Neural cell (in vitro differentiated cells): Measurements from ENCODE around the gene ADAMTSL2. TPM values are rescaled to one million over a fixed set of nuclear protein-coding genes. Genes with fewer than 3 reads are reported as not detected.

Source experiments
- H2AFZ ChIP-seq: fragments of 200-600, 300-800 bp; sonication (generic), shearing (Covaris generic); 2 replicates; pipeline ENCODE4 v1.6.0; 2014; ENCODE audit warnings: low read depth, mild to moderate bottlenecking, antibody characterized with exemption, low read length, moderate library complexity
- H3F3A ChIP-seq: fragments of 200-600 bp; shearing (Covaris generic); 2 replicates; pipeline ENCODE4 v1.6.1; 2016; ENCODE audit warnings: mild to moderate bottlenecking, moderate library complexity, mixed read lengths, antibody characterized with exemption, low read length; ENCODE audit not compliant: insufficient read depth, poor library complexity, severe bottlenecking
- H3K27ac ChIP-seq: fragments of 200-600, 300-800 bp; sonication (generic), shearing (Covaris generic); 2 replicates; pipeline ENCODE4 v1.5.1; 2014; ENCODE audit warnings: mild to moderate bottlenecking, low read length, moderate library complexity
- H3K27me3 ChIP-seq: fragments of 300-800, 200-600 bp; sonication (generic), shearing (Covaris generic); 2 replicates; pipeline ENCODE4 v1.6.0; 2014; ENCODE audit warnings: mild to moderate bottlenecking, low read depth, low read length, moderate library complexity; ENCODE audit not compliant: insufficient read depth
- H3K36me3 ChIP-seq: fragments of 300-800, 200-600 bp; sonication (generic), shearing (Covaris generic); 2 replicates; pipeline ENCODE4 v1.5.1; 2014; ENCODE audit warnings: mild to moderate bottlenecking, antibody characterized with exemption, low read length, moderate library complexity; ENCODE audit not compliant: insufficient read depth
- H3K4me2 ChIP-seq: fragments of 300-800, 200-600 bp; sonication (generic), shearing (Covaris generic); 2 replicates; pipeline ENCODE4 v1.6.0; 2014; ENCODE audit warnings: mild to moderate bottlenecking, low read length
- H3K4me3 ChIP-seq: fragments of 300-800, 200-600 bp; sonication (generic), shearing (Covaris generic); 2 replicates; pipeline ENCODE4 v1.5.1; 2014; ENCODE audit warnings: mild to moderate bottlenecking, low read length, moderate library complexity
- H3K79me2 ChIP-seq: fragments of 200-600 bp; shearing (Covaris generic); replicated peaks from 2 replicates; pipeline ENCODE4 v1.6.0; 2014; ENCODE audit warnings: mild to moderate bottlenecking, low read length, moderate library complexity; ENCODE audit not compliant: insufficient read depth
- H3K9ac ChIP-seq: fragments of 300-800, 200-600 bp; sonication (generic), shearing (Covaris generic); 2 replicates; pipeline ENCODE4 v1.6.1; 2016; ENCODE audit warnings: mild to moderate bottlenecking, low read length, mixed read lengths
- H3K9me2 ChIP-seq: fragments of 200-600 bp; shearing (Covaris generic); 2 replicates; pipeline ENCODE4 v1.6.1; 2016; ENCODE audit warnings: mild to moderate bottlenecking, low read length, mixed read lengths; ENCODE audit not compliant: insufficient read depth
- H3K9me3 ChIP-seq: fragments of 200-600, 300-800 bp; sonication (generic), shearing (Covaris generic); 2 replicates; pipeline ENCODE4 v1.6.1; 2016; ENCODE audit warnings: mild to moderate bottlenecking, mixed run types, low read length, moderate library complexity, mixed read lengths
- H4K20me1 ChIP-seq: fragments of 200-600 bp; shearing (Covaris generic); 2 replicates; pipeline ENCODE4 v1.6.1; 2016; ENCODE audit warnings: mild to moderate bottlenecking, mixed run types; ENCODE audit not compliant: insufficient read depth
- EP300 ChIP-seq: fragments of 450-650 bp; conservative IDR thresholded peaks from 2 replicates; pipeline ENCODE4 v1.6.1; 2014; ENCODE audit warnings: antibody characterized with exemption, mild to moderate bottlenecking, moderate library complexity; ENCODE audit not compliant: poor library complexity, severe bottlenecking
- EZH2 ChIP-seq: fragments of 200-600, 300-800 bp; shearing (Covaris generic), sonication (generic); IDR thresholded peaks from 2 replicates; pipeline ENCODE4 v1.6.1; 2014; ENCODE audit warnings: antibody characterized with exemption, low read length, borderline replicate concordance, mild to moderate bottlenecking; ENCODE audit not compliant: insufficient read depth, poor library complexity, severe bottlenecking
- MXI1 ChIP-seq: fragments of 450-650 bp; conservative IDR thresholded peaks from 2 replicates; pipeline ENCODE4 v1.6.1; 2014; ENCODE audit warnings: antibody characterized with exemption, mild to moderate bottlenecking; ENCODE audit not compliant: poor library complexity, severe bottlenecking
- POLR2AphosphoS5 ChIP-seq: IDR thresholded peaks from 2 replicates; pipeline ENCODE4 v1.6.1; 2012
- RAD21 ChIP-seq: fragments of 450-650 bp; conservative IDR thresholded peaks from 2 replicates; pipeline ENCODE4 v1.6.1; 2014; ENCODE audit warnings: antibody characterized with exemption, mild to moderate bottlenecking, moderate library complexity
- SMC3 ChIP-seq: fragments of 450-650 bp; conservative IDR thresholded peaks from 2 replicates; pipeline ENCODE4 v1.6.1; 2014; ENCODE audit warnings: antibody characterized with exemption, mild to moderate bottlenecking, moderate library complexity; ENCODE audit not compliant: poor library complexity
- TAF1 ChIP-seq: IDR thresholded peaks from 2 replicates; pipeline ENCODE4 v1.6.1; 2012; ENCODE audit warnings: low read depth
- polyA plus RNA-seq: library from polyadenylated mRNA; depleted of rRNA; stranded (reverse); fragments of >200 nt; gene quantifications from 2 replicates; pipeline ENCODE4 v1.2.3, GENCODE V29; 2014
- TF ChIP-seq, protein P1 (sequence below): fragments of 450-650 bp; IDR thresholded peaks from 2 replicates; pipeline ENCODE4 v1.5.1; 2014; ENCODE audit warnings: antibody characterized with exemption, mild to moderate bottlenecking, moderate library complexity; ENCODE audit not compliant: poor library complexity, severe bottlenecking
- TF ChIP-seq, protein P2 (sequence below): IDR thresholded peaks from 2 replicates; pipeline ENCODE4 v1.6.1; 2012; ENCODE audit warnings: borderline replicate concordance

Gene ADAMTSL2
- polyA plus RNA-seq, 1 donor from 2014 or later: 0.85 TPM

DNA sequence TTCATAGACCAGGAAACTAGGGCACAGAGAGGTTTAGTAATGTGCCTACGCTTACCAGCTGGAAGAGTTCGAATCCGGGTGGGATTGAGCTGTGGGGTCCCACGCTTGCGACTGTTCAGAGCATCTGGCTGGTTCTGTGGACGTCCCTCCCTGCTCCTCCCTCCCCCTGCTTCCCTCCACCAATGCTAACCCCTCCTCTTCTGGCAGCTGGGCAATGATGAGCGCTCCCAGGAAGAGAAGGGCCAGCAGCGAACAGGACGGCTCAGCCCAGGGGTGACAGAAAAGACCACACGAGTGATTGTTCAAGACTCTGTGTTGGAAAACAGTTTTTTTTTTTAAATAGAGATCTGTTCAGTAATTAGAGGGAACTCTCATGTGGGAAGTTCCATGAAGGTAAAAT, 67.8 kb downstream of the ADAMTSL2 start:
- Histone ChIP-seq H4K20me1 (no peaks in the 10 kb centered on the region), H3K9me3 (no peaks in the 10 kb centered on the region), H3K27ac (no peak overlapping the region), H3K9me2 (no peaks in the 10 kb centered on the region), H3K36me3 (no peaks in the 10 kb centered on the region), H3K4me3 (no peak overlapping the region), H3F3A (no peaks in the 10 kb centered on the region), H3K79me2 (no peaks in the 10 kb centered on the region), H3K27me3 (peaks cover 2% of the 10 kb centered on the region), H2AFZ (no peak overlapping the region), H3K9ac (no peak overlapping the region), H3K4me2 (no peak overlapping the region)
- TF ChIP-seq POLR2AphosphoS5 (no peak), EZH2 (no peak), RAD21 (no peak), EP300 (no peak), MXI1 (no peak)
- TF ChIP-seq, protein P1, sequence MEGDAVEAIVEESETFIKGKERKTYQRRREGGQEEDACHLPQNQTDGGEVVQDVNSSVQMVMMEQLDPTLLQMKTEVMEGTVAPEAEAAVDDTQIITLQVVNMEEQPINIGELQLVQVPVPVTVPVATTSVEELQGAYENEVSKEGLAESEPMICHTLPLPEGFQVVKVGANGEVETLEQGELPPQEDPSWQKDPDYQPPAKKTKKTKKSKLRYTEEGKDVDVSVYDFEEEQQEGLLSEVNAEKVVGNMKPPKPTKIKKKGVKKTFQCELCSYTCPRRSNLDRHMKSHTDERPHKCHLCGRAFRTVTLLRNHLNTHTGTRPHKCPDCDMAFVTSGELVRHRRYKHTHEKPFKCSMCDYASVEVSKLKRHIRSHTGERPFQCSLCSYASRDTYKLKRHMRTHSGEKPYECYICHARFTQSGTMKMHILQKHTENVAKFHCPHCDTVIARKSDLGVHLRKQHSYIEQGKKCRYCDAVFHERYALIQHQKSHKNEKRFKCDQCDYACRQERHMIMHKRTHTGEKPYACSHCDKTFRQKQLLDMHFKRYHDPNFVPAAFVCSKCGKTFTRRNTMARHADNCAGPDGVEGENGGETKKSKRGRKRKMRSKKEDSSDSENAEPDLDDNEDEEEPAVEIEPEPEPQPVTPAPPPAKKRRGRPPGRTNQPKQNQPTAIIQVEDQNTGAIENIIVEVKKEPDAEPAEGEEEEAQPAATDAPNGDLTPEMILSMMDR: no peak

DNA sequence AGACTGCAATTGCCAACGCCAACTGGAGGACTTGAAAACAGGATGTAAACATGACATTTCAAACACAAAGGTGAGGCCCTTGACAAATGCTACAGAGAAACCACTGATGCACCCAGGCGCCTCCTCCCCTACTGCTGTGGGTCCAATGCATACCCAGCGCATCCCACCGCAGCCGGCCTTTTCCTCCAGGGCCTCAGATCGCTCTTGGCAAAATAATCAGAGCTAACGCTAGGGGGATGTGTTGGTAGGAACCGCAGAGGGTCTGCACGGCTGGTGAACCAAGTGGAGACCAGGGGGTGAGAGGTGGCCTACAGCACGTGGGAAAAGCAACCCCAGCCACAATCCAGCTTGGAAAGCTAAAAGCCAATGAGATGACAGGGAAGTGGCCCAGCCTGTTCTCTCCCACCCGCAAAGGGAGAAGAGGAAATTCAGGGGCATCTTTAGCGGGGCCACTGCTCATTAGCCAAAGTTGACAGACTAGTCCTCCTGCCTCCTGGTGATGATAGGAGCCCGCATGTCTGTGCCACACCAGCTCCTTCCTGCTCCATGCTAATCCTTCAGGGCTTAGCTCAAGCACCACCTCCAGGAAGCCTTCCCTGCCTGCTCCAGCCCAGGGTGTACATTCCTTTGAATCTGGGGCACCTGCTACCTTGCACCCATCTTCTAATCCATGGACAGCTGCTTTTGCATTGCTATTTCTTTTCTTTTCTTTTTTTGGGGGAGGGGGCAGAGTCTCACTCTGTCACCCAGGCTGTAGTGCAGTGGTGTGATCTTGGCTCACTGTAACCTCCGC, 68.8 kb downstream of the ADAMTSL2 start:
- H3K4me2 ChIP-seq: no peak overlapping the region
- no peak overlapping the region for H3K4me3 ChIP-seq
- no peak for TF ChIP-seq POLR2AphosphoS5
- no peak for TF ChIP-seq SMC3
- TF ChIP-seq EZH2: no peak
- TF ChIP-seq, protein P1: no peak
- no peaks in the 10 kb centered on the region for H3F3A ChIP-seq
- no peaks in the 10 kb centered on the region for H3K9me3 ChIP-seq
- H3K9me2 ChIP-seq: no peaks in the 10 kb centered on the region
- H2AFZ ChIP-seq: no peak overlapping the region
- H3K79me2 ChIP-seq: no peaks in the 10 kb centered on the region
- H3K36me3 ChIP-seq: no peaks in the 10 kb centered on the region
- no peak overlapping the region for H3K9ac ChIP-seq
- H3K27me3 ChIP-seq: peaks cover 12% of the 10 kb centered on the region
- H4K20me1 ChIP-seq: no peaks in the 10 kb centered on the region
- no peak overlapping the region for H3K27ac ChIP-seq

DNA sequence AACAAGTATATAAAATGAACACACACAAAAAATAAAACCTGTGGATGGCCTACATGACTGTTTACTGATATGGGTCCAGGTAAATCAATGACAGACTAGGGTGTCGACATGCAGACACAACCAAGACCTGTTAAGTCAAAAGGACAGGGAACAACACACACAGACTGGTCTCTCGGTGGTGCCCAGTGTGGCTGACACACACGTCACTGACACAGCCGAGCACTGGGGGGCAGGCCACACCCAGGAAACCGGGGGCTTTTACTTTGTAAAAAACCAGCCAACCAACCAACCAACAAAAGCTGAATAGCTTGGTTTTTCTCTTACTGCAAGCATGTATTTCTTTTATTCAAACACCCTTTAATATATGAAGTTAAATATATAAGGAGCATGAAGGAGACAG, 69.7 kb downstream of the ADAMTSL2 start:
- Histone ChIP-seq H3K4me3 (no peak overlapping the region), H3K36me3 (no peaks in the 10 kb centered on the region), H2AFZ (no peak overlapping the region), H3K79me2 (no peaks in the 10 kb centered on the region), H3F3A (no peaks in the 10 kb centered on the region), H3K4me2 (no peak overlapping the region), H3K9me2 (no peaks in the 10 kb centered on the region), H3K27ac (no peak overlapping the region), H3K9me3 (no peaks in the 10 kb centered on the region), H4K20me1 (no peaks in the 10 kb centered on the region), H3K27me3 (peaks cover 19% of the 10 kb centered on the region), H3K9ac (no peak overlapping the region)
- TF ChIP-seq EZH2 (no peak), TAF1 (no peak), EP300 (no peak), POLR2AphosphoS5 (no peak), SMC3 (peak; percentile 17), RAD21 (peak; percentile 44), MXI1 (no peak)
- TF ChIP-seq, protein P2, sequence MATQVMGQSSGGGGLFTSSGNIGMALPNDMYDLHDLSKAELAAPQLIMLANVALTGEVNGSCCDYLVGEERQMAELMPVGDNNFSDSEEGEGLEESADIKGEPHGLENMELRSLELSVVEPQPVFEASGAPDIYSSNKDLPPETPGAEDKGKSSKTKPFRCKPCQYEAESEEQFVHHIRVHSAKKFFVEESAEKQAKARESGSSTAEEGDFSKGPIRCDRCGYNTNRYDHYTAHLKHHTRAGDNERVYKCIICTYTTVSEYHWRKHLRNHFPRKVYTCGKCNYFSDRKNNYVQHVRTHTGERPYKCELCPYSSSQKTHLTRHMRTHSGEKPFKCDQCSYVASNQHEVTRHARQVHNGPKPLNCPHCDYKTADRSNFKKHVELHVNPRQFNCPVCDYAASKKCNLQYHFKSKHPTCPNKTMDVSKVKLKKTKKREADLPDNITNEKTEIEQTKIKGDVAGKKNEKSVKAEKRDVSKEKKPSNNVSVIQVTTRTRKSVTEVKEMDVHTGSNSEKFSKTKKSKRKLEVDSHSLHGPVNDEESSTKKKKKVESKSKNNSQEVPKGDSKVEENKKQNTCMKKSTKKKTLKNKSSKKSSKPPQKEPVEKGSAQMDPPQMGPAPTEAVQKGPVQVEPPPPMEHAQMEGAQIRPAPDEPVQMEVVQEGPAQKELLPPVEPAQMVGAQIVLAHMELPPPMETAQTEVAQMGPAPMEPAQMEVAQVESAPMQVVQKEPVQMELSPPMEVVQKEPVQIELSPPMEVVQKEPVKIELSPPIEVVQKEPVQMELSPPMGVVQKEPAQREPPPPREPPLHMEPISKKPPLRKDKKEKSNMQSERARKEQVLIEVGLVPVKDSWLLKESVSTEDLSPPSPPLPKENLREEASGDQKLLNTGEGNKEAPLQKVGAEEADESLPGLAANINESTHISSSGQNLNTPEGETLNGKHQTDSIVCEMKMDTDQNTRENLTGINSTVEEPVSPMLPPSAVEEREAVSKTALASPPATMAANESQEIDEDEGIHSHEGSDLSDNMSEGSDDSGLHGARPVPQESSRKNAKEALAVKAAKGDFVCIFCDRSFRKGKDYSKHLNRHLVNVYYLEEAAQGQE: no peak
- TF ChIP-seq, protein P1: no peak
